GM18861 (cell line): ENCODE results near the gene CYTH4.
"Not testable (repeated sequence)": the region's sequence is repeated elsewhere in the genome, so short reads cannot be mapped to it uniquely, and the experiment has no call there.

Experiments
- ATAC-seq: cut with Tn5 transposase; IDR thresholded peaks from one replicate; pipeline ENCODE4 v1.9.1; 2021; ENCODE audit not compliant: unreplicated experiment

CYTH4 gene

DNA sequence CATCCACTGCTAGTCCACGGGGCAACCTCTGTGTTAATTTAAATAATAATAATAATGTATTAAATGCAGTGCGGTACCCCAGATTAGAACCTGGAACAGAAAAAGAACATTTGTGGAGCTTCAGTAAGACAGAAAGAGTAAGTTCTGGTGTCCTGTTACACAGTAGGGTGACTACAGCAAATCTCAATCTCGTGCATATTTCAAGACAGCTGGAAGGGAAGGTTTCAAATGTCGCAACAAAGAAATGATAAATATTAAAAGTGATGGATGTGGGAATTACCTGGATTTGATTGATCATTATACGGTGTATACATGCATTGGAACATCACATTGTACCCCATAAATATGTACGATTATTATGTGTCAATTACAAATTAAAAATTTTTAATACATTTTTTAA is 36.6 kb upstream of the CYTH4 start:
- no peak for ATAC-seq

DNA sequence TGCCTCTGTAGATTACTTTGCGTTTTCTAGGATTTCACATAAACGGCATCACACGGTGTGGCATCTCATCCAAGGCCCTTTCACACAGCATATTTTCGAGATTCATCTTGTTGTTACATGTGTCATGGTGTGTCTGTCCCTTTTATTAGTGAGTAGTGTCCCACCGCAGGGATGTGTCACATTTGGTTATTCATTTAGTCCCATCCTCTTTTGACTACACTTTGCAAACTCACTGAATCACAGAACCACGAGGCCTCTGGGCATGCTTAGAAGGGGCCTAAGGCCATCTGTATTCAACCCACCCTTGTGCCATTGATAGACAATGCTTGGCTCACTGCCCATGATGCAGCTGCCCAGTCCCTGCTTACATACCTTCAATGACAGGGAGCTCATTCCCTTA is 34.1 kb upstream of the CYTH4 start:
- ATAC-seq, result no peak

DNA sequence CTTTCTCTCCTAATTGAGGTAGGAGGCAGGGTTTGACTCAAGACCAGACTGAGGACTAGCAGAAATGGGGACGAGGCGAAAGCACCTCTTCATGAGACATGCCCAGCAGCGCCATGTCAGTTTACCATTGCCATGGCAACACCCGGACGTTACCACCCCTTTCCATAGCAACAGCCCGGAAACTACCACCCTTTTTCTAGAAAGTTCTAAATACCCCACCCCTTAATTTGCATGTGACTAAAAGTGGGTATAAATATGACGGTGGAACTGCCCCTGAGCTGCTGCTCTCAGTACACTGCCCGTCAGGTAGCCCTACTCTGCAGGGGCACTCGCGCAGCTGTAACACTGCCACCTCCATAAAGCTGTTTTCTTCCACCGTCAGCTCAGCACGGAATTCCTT is 32.3 kb upstream of the CYTH4 start:
- no peak for ATAC-seq

DNA sequence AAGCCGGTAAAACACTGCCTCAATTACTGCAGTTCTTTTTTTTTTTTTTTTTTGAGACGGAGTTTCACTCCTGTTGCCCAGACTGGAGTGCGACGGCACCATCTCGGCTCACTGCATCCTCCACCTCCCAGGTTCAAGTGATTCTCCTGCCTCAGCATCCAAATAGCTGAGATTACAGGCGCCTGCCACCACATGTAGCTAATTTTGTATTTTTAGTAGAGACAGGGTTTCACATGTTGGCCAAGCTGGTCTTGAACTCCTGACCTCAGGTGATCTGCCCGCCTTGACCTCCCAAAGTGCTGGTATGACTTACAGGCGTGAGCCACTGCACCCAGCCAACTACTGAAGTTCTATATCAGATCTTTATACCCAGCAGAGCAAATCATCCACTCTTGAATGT is 30.5 kb upstream of the CYTH4 start:
- not testable (repeated sequence) for ATAC-seq

DNA sequence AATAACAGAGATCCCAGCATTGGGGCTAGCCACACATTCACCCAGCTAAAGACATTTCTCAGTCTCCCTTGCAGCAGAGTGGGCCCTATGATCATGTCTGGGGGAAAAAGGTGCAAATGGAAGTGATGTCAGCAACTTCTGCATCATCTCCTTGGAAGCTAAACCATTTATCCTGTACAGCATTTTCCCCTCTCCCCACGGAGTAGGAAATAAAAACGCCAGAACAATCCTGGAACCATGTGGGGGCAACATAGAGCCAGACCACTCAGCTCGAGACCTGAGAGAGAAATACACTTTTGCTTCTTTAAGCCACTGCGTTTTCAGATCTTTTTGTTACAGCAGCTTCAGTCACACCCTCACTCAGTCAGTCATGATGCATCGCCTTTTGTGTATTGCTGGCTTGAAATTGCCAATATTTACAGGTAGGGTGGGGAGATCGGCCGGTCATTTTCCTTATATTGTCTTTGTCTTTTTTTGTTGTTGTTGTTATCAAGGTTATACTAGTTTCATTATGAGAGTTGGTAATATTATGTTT is 29.1 kb upstream of the CYTH4 start:
- ATAC-seq, result no peak

DNA sequence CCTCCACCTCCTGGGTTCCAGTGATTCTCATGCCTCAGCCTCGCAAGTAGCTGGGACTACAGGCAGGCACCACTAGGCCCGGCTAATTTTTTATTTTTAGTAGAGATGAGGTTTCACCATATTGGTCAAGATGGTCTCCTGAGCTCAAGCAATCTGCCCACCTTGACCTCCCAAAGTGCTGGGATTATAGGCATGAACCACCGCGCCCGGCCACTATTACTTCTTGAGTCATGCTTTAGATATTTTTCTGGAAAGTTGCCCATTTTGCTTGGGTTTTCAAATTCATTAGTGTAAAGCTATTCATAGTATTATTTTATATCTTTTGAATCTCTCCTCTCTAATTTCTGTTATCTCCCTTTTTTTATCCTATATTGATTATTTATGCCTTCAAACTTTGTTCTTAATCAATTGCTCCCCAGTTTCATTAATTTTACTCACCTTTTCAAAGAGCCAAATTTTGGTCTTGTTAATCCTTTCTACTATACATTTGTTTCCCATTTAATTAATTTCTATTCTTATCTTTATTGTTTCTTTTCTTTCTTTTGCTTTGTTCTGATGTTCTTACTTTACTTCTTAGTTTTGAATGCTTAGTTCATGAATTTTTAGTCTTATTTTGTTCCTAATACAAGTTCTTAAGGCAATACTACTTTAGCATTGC is 28.0 kb upstream of the CYTH4 start:
- ATAC-seq, result no peak

DNA sequence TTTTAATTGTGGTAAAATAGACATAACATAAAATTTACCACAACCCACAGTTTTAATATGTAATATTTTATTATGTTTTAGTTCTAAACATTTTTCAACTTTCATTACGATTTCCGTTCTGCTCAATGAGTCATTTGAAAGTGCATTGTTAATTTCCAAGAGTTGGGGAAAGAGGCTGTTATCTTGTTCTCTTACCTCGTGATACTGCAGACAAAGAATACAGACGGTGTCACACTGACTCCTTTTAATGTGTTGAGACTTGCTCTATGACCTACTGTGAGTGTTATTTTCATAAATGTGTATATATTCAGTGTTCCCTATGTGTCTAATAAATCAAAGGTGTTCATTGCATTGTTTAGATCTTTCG is 27.5 kb upstream of the CYTH4 start:
- no peak for ATAC-seq

DNA sequence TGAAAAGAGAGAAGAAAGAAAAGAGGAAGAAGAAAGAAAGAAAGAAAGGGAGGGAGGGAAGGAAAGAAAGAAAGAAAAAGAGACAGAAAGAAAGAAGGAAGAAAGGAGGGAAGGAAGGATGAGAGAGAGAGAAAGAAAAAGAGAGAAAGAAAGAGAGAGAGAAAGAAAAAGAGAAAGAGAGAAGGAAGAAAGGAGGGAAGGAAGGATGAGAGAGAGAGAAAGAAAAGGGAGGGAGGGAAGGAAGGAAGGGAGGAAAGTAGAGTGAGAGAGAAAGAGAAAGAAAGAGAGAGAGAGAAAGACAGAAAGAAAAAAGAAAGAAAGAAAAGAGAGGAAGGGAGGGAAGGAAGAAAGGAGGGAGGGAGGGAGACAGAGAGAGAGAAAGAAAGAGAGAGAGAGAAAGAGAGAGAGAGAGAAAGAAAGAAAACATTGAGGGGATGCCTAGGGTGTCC is 26.7 kb upstream of the CYTH4 start:
- no peak for ATAC-seq

DNA sequence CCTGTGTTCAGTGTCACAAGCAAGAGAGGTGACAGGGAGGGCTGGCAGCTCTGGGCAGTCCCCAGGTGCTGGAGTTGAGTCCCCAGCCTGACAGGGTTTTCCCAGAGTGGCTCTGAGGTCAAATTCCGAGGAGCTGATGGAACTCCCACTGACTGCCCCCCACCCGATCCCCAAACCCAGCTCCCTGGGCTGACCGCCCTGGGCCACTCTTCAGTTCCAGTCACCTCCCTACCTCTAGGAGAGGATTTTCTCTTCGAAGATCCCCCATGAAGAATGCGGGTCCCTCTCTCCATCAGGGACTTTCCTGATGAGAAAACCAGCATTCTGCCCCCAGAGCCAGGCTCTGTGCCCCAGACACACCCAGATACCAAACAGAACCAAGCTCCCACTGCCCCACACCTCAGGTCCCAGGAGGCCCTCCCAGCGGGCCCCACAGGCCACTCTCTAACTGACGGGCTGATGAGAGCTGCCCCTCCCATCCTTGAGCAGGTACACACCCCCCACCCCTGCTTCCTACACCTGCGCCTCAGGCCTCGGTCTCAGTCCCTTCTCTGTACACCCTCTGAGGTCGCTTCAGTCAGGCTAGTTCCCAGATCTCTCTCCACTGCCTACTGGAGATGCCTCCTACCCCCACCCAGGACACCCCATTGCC is 26.1 kb upstream of the CYTH4 start:
- no peak for ATAC-seq

DNA sequence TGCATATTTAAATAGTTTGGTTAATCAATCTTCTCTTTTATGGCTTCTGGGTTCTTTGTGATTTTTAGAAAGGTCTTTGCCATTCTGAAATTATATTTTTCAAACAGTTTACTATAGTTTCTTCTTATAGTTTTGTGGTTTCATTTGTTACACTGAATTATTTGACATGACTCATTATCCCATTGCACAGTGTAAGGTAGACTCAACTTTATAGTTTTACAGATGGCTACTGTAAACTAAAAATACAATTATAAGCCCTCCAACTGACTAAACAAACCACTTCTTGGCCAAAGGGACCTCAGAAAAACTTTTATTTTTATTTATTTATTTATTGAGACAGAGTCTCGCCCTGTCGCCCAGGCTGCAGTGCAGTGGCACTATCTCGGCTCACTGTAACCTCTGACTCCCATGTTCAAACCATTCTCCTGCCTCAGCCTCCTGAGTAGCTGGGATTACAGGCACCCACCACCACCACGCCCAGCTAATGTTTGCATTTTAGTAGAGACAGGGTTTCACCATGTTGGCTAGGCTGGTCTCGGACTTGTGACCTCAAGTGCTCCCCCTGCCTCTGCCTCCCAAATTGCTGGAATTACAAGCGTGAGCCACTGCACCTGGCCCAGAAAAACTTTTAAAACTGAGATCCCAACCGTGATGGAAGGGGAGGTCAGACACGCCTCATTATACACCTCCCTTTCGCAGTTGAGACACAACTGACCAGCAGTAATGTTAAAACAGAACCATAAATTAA is 24.1 kb upstream of the CYTH4 start:
- ATAC-seq, result no peak

DNA sequence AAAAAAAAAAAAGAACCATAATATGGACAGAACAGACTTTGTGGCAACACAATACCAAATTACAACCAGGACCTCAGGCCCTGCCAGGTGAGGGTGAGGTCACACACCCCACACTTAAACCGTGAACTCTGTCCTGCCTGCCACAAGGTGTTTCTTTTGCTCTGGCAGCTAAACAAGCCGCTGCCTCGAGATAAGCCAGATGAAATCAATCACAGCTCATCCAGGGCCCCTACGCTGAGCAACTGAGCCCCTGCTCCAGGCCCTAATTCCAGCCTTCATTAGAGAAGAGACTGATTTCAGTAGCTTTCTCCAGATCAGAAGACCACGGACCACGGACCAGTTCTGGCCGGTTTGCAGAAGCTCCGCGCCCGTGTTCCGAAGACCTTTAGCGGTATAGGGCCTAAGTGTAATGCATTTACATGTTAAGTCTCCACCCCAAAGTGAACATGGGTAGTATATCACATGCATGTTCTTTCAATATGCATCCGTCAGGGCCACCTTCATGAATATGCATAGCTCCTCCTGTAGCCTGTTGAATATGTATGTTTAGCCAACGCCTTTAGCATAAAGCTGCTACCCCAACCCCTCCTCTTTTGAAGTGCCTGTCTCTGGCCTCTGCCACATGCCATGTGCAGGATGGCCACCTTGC is 23.4 kb upstream of the CYTH4 start:
- ATAC-seq, result no peak

DNA sequence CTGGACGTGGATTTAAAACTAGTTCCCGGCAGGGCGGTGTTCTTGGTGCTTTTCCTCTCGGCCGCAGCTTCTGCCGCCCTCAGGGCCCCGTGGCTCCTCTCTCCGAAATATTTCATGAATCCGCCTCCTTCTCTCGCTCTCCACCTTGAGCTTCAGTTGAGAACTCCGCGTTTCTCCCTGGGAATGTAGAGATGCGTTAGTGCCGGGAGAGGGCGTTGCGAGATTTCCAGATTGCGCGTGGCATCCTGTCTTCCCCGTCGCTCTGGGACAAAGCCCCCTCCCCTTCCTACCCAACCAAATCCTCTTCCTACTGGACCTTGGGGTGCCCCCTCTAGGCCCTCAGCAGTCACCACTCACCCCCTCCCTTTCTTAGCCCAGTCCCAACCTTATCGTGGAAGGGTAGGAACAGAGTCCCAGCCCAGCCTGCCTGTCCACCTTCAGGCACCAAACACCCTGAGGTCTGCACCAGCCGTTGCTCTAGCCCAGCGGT is 22.7 kb upstream of the CYTH4 start:
- ATAC-seq, result no peak

DNA sequence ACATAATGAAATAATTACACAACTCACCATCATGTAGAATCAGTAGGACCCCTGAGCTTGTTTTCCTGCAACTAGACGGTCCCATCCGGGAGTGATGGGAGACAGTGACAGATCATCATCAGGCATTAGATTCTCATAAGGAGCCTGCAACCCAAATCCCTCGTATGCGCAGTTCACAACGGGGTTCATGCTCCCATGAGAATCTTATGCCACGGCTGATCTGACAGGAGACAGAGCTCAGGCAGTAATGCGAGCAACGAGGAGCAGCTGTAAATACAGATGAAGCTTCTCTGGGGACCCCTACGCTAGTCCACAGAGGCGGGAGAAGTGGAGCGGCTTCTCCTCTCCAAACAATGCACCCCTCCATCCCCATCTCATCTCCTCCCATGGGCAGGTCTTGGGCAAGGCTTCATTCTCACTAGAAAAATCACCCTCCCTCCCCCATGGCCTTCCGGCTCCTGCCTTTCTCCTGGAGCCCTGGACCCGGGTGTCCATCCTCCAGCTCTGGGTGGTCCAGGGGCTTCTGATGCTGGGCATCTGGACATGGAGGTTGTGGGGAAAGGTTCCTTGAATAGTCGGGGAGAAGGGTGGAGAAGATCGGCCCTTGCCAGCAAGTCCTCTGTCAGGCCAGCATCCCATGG is 22.0 kb upstream of the CYTH4 start:
- ATAC-seq, result no peak

DNA sequence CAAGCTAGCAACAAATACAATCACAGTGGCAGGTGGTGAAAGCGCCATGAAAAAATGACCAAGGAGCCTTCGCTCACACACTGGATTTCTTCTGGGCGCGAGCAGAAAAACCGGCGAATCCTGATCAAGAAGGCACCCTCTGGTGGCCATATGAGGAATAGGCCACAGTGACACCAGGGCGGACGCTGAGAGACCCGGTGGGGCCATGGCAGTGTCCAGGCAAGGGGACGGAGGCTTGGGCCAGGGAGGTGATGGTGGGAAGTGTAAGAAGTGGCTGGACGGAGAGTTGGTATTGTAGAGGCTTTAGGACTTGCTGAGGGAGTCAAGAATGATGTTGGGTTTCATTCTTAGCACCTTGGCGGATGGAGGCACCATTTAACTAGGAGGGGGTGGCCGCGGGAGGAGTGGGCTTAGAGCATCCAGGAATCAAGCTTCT is 21.4 kb upstream of the CYTH4 start:
- ATAC-seq, result no peak

DNA sequence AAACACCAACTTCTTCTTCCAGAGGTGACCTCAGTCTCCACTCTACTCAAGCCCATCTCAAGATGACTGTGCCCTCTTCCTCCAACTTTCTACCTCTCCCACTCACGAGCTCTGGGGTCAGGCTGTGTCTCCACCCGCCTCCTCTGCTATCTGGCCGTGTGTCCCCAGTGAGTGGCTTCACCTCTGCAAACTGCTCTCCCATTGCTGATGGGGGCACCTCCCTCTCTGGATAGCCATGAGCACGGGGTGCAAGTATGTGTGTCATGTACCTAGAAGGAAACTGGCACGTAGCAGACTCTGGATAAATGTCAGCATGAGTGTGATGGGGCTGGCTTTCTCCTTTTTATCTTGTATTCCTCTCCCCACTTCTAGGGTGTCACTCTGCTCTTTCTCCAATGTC is 20.0 kb upstream of the CYTH4 start:
- no peak for ATAC-seq

DNA sequence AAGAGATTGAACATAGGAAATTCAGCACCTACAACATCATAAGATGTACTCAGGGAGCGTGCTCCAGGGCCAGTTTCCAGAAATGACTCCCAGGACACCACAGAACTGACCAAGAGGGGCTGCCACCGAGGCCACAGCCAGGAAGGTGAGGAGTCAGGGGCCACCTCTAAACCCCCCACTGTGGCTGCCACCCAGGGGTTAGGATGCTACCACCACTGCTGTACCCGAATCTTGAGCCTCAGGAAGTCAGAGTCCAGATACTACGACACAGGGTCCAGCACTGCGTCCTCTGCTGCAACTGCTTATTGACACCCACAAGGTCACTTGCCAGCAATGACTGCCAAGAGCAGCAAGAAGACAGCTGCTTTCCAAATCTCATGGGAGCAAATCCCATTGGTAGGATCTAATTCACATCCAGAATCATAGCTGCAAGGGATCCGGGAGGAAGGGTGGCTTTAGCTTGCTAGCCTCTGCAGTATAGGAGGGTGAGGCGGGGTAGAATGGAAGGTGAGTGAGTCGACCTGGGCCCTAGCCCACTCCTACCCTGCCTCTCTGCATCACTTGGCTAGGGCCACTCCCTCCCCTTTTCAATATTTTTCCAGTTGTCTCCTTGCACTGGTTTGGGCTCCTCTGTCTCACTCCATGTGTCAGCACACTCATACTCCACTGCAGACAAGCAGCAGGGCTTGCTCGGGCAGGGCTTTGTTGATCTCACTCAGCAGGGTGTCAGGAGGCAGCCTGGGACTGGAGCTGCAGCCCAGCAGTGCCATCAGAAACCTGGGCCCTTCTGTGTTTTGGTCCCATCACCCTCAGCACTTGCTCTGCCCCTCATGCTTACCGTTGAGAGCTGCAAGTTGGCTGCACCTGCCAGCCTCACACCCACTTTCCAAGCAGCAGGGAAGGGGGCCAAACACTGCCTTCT is 18.1 kb upstream of the CYTH4 start:
- no peak for ATAC-seq

DNA sequence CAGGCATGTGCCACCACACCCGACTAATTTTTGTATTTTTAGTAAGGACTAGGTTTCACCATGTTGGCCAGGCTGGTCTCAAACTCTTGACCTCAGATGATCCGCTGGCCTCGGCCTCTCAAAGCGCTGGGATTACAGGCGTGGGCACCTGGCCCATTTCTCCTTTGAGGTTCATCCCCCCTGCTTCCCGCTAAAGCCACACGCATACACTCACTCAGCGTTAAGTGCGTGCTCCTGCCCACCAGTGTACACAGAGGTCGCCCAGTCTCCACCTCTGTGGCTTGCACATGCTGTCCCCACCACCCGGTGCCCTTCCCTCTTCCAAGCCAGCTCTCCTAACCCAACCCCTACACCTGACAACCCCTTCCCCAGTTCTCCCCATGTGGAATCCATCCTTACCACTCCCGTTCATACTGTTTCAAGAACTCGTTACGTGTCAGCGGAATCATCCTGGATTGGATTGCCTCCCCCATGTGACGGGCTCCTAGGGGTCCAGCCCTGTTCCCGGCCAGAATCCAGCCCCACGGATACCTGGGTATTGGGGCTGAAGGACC is 15.7 kb upstream of the CYTH4 start:
- no peak for ATAC-seq

DNA sequence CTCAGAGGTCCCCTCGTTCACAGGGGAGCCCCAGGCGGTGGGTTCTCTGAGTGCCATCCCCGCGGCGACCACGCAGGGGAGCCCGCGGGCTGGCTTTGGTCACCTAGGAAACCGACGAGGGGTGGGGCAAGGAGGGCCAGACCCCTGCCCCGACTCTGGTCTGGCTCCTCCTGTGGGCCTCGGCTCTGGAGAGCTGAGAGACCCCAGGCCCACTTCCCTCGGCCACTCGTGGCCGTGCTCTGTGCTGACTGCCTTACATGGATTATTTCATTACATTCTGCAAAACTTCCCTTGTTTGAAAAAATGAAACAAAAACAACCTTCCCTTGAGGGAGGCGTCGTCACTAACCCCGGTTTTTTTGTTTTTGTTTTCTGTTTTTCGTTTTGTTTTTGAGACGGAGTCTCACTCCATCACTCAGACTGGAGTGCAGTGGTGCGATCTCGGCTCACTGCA is 15.1 kb upstream of the CYTH4 start:
- peak; percentile 50 for ATAC-seq

DNA sequence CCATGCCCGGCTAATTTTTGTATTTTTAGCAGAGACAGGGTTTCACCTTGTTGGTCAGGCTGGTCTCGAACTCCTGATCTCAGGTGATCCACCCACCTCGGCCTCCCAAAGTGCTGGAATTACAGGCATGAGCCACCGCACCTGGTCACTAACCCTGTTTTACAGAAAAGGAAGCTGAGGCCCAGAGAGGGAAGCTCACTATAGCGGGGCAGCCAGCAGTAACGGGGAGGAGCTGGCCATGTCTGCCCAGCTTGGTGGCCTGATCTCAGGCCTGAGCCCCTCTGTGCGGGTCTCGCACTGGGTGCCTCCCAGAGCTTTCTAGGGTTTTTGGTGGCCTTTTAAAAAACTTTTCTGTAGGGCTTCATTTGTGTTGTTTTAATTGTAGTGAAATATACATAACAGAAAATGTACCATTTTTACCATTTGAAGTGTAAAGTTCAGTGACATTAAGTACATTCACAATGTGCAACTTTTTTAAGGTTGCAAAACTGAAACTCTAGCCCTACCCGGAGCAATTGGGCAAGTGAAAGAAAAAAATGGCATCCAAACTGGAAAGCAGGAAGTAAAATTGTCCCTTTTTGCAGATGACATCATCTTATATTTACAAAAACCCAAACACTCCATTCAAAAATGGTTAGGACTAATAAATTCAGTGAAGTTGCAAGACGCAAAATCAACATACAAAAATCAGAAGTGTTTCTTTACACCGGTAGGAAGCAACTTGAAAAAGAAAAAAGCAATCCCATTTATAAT is 14.5 kb upstream of the CYTH4 start:
- ATAC-seq, result no peak
